GM19452 (cell line): ENCODE measurements around the gene BLNK.
"Not testable (repeated sequence)": the region's sequence is repeated elsewhere in the genome, so short reads cannot be mapped to it uniquely, and the experiment has no call there.

Experiments used
- ATAC-seq: cut with Tn5 transposase; IDR thresholded peaks from one replicate; pipeline ENCODE4 v1.9.1; 2021; ENCODE audit not compliant: unreplicated experiment

The BLNK gene

GRCh38 chr10:96230527-96230926 lies 40.8 kb downstream of the BLNK start:
- ATAC-seq: no peak

- ATAC-seq: no peak
Measured at GRCh38 chr10:96229568-96230030, 41.8 kb downstream of the BLNK start.

- no peak for ATAC-seq
Measured at GRCh38 chr10:96228408-96228994, 42.9 kb downstream of the BLNK start.

- no peak for ATAC-seq
Measured at GRCh38 chr10:96227206-96227605, 44.2 kb downstream of the BLNK start.

- ATAC-seq: no peak
Measured at GRCh38 chr10:96225119-96225518, 46.2 kb downstream of the BLNK start.

- ATAC-seq: no peak
Measured at GRCh38 chr10:96222908-96223307, 48.5 kb downstream of the BLNK start.

- no peak for ATAC-seq
Measured at GRCh38 chr10:96222441-96222840, 48.9 kb downstream of the BLNK start.

- no peak for ATAC-seq
Measured at GRCh38 chr10:96218826-96219225, 52.5 kb downstream of the BLNK start.

GRCh38 chr10:96217711-96218110 lies 53.7 kb downstream of the BLNK start:
- ATAC-seq: no peak

- ATAC-seq: no peak
Measured at GRCh38 chr10:96216775-96217174, 54.6 kb downstream of the BLNK start.

- no peak for ATAC-seq
Measured at GRCh38 chr10:96212911-96213310, 58.5 kb downstream of the BLNK start.

- ATAC-seq: no peak
Measured at GRCh38 chr10:96211764-96212163, 59.6 kb downstream of the BLNK start.

- ATAC-seq: no peak
Measured at GRCh38 chr10:96208946-96209345, 62.4 kb downstream of the BLNK start.

- no peak for ATAC-seq
Measured at GRCh38 chr10:96208271-96208670, 63.1 kb downstream of the BLNK start.

GRCh38 chr10:96205580-96205979 lies 65.8 kb downstream of the BLNK start:
- no peak for ATAC-seq

- no peak for ATAC-seq
Measured at GRCh38 chr10:96201525-96201924, 69.8 kb downstream of the BLNK start.

- ATAC-seq: not testable (repeated sequence)
Measured at GRCh38 chr10:96189505-96189904, 81.9 kb downstream of the BLNK start.

- no peak for ATAC-seq
Measured at GRCh38 chr10:96188916-96189315, 82.5 kb downstream of the BLNK start.

- no peak for ATAC-seq
Measured at GRCh38 chr10:96188421-96188820, 82.9 kb downstream of the BLNK start.

GRCh38 chr10:96176985-96177384 lies 94.4 kb downstream of the BLNK start:
- no peak for ATAC-seq

- no peak for ATAC-seq
Measured at GRCh38 chr10:96172666-96173065, 98.7 kb downstream of the BLNK start.

GRCh38 chr10:96170230-96170629 lies 101.1 kb downstream of the BLNK start:
- no peak for ATAC-seq

- ATAC-seq: no peak
Measured at GRCh38 chr10:96168546-96168945, 102.8 kb downstream of the BLNK start.
